GM19324 (cell line): ENCODE measurements around the gene TRMT61A.

Source experiments
- ATAC-seq: cut with Tn5 transposase; IDR thresholded peaks from one replicate; pipeline ENCODE4 v1.9.1; 2021; ENCODE audit warnings: mild to moderate bottlenecking, moderate library complexity; ENCODE audit not compliant: unreplicated experiment, low FRiP score

Gene TRMT61A

GRCh38 chr14:103528587-103529382, at the start of gene TRMT61A:
Gene TRMT61A, plus strand, starts transcription at chr14:103529196. Its CDS starts 783 bp downstream, at chr14:103529979.
- ATAC-seq = peak; percentile 53

- ATAC-seq = no peak
Measured at GRCh38 chr14:103480595-103480994, 48.4 kb upstream of the TRMT61A start.

DNA sequence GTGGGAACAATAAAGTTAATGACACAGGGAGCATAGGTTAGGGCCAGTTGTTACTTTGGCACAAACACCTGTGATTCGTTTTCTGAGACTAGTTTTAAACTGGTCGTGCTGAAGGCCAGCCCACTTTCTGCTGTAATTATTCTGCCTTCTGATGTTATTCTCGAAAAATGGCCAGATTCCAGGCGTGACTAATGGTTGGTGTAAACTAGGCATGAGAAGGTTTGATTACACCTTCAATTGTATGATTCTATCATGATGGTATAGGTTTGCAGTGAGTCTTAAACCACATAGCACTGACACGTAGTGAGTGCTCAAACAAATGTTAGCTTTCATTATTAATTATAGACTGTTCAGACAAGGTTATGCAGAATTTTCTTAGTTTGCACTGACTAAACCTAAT, 45.4 kb upstream of the TRMT61A start:
- ATAC-seq = no peak

DNA sequence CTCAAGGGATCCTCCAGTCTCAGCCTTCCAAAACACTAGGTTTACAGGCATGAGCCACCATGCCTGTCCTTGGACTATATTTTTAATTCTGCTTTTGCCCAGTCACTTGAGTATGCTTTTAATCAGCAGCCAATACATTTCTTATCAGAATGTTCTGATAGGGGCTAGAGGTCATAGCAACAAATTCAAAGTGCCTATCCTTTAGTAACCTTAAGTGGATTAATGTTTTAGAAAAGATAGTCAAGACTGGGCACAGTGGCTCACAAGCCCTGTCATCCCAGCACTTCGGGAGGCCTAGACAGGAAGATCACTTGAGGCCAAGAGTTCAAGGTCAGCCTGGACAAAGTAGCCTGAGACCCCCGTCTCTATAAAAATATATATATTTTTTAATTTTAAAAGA, 43.5 kb upstream of the TRMT61A start:
- no peak for ATAC-seq

GRCh38 chr14:103488071-103488470, 40.9 kb upstream of the TRMT61A start:
- no peak for ATAC-seq

DNA sequence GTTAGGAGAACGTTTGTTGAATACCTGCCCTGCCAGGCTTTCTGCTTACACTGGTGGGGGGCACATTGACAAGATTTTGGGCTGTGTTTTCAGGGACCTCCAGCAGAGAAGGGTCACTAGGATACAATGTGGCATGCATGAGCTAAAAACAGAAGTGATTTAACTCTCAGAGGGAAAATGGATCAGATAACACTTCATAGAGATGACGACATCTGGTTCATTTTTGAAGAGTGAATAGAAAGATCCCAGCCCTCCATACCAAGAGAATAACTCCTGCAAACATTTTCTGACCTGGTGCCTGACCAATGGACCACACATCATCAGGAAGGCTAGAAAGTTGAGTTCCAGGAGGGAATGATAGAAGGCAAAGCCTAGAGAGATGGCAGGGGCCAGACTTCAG, 40.0 kb upstream of the TRMT61A start:
- no peak for ATAC-seq

- no peak for ATAC-seq
Measured at GRCh38 chr14:103489621-103490020, 39.4 kb upstream of the TRMT61A start.

DNA sequence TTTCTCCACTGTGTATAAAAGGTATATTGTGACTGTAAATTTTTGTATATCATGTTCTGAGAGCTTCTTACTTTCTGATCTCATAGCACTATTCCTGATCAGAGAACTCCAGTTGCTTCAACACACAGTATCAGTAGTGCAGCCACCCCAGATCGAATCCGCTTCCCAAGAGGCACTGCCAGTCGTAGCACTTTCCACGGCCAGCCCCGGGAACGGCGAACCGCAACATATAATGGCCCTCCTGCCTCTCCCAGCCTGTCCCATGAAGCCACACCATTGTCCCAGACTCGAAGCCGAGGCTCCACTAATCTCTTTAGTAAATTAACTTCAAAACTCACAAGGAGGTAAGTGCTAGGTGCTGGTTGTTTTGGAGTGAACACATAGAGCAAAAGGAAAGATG, 37.3 kb upstream of the TRMT61A start:
- no peak for ATAC-seq

- ATAC-seq = no peak
Measured at GRCh38 chr14:103492156-103492925, 36.7 kb upstream of the TRMT61A start.

- ATAC-seq = no peak
Measured at GRCh38 chr14:103495854-103496253, 33.1 kb upstream of the TRMT61A start.

DNA sequence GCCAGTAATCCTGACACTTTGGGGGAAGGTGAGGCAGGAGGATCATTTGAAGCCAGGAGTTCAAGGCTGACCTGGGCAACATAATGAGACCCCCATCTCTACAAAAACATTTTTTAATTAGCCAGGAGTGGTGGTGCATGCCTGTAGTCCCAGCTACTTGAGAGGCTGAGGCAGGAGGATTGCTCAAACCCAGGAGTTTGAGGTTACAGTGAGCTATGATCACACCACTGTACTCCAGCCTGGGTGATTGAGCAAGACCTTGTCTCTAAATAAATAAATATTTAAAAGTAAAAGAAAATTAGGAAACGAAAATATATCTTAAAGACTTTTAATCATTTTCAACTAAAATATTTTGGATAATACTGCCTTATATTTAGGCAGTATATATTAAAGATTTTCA, 32.2 kb upstream of the TRMT61A start:
- ATAC-seq = no peak

GRCh38 chr14:103499709-103500108, 29.3 kb upstream of the TRMT61A start:
- ATAC-seq = no peak

GRCh38 chr14:103500148-103500990, 28.6 kb upstream of the TRMT61A start:
- no peak for ATAC-seq

GRCh38 chr14:103501041-103501870, 27.7 kb upstream of the TRMT61A start:
- no peak for ATAC-seq

- no peak for ATAC-seq
Measured at GRCh38 chr14:103501921-103502669, 26.9 kb upstream of the TRMT61A start.

DNA sequence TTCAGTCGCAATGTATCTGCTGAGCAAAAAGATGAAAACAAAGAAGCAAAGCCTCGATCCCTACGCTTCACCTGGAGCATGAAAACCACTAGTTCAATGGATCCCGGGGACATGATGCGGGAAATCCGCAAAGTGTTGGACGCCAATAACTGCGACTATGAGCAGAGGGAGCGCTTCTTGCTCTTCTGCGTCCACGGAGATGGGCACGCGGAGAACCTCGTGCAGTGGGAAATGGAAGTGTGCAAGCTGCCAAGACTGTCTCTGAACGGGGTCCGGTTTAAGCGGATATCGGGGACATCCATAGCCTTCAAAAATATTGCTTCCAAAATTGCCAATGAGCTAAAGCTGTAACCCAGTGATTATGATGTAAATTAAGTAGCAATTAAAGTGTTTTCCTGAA, 26.1 kb upstream of the TRMT61A start:
- ATAC-seq = no peak

- ATAC-seq = no peak
Measured at GRCh38 chr14:103503296-103503695, 25.7 kb upstream of the TRMT61A start.

GRCh38 chr14:103504991-103505565, 23.9 kb upstream of the TRMT61A start:
- ATAC-seq = no peak

GRCh38 chr14:103507751-103508150, 21.2 kb upstream of the TRMT61A start:
- no peak for ATAC-seq
